ENCODE measurements around the gene GADL1. TPM values are rescaled to one million over a fixed set of nuclear protein-coding genes. Genes with fewer than 3 reads are reported as not detected.

The GADL1 gene
- total RNA-seq, 1 donor from 2014 or later: 3.3 TPM

DNA sequence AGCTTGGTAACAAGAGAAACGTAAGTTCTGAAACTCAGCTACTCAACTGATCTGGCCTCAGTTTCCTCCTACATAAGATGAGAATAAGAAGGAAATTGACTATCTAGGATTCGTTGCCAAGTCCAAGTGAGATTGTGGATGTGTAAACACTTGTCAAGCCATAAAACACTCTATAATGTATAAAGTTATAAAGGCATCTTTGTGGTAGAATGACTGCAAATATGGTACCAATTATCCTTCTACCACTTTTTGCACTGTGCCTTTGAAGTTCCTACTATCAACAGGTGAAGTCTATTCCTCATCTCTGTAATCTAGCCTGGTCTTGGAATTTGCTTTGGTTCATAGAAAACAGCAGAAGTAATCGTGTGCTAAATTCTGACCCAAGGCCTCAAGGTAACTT lies 138.2 kb downstream of the GADL1 start:
- DNase-seq: no peak

GRCh38 chr3:30754426-30754825 lies 140.0 kb downstream of the GADL1 start:
- peak; percentile 55 for DNase-seq

GRCh38 chr3:30753766-30754165 lies 140.7 kb downstream of the GADL1 start:
- no peak for DNase-seq

DNA sequence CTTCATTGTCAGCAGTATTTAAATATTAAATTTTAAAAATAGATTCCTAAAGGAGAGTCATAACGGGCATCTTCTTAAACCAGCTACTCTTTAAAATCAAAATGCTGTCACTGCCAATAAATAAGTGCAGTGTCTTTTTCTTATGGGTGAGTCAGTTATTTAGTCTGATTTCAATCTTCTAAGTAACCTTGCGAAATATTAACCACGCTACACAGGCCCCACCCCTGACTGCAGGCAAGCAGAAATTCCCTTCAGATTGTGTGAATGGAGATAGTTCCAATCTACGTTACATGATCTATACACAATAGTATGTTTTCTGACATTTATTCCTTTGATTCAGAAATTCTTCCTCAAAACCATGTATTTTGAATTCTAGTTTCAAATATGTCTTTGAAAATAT lies 141.5 kb downstream of the GADL1 start:
- DNase-seq: peak; percentile 29

DNA sequence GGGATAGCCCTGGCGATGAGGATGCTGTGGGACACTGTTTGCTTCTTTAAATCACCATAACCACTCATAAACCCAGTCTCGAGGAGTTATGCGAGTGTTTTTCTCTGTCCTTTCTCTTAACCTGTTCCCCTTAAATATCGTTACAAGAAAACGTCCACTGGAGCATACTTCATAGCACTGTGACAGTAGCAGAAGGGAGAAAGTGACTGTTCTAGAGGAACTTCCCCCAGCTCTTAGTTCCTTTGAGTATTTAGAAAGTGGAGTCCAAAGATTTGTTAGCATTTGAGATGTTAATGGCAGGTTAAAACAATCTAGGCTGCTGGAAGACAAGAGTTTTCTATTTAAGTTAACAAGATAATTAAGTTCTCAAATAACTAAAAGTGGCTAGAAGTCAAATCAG lies 142.0 kb downstream of the GADL1 start:
- no peak for DNase-seq

GRCh38 chr3:30751610-30752299 lies 142.7 kb downstream of the GADL1 start:
- no peak for DNase-seq

- no peak for DNase-seq
Observed at GRCh38 chr3:30750967-30751366, 143.5 kb downstream of the GADL1 start.

GRCh38 chr3:30749230-30749629 lies 145.2 kb downstream of the GADL1 start:
- DNase-seq: no peak

DNA sequence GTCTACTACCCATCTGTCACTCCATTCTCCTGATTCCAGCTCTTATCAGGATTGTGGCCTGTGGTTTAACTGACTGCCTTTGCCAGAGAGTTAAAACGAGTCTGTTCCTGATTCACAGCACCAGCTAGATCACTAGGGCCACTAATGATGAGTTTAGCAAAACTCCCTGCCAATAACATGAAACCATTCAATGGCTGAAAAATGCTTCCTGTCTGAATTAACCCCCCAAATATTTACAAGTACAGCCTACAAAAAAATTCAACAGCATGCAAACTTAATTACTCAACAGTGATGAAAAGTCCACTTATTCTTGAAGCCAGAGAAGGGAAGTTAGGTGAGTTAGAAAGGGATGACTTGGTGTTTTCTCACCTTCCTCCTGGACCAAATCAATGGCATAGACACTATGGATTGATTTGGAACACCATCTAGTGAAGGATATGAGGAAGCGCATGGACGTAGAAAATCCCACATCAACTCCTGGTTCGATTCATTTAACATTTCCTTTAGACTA lies 146.6 kb downstream of the GADL1 start:
- DNase-seq: no peak

- DNase-seq: no peak
Observed at GRCh38 chr3:30743641-30744317, 150.7 kb downstream of the GADL1 start.

DNA sequence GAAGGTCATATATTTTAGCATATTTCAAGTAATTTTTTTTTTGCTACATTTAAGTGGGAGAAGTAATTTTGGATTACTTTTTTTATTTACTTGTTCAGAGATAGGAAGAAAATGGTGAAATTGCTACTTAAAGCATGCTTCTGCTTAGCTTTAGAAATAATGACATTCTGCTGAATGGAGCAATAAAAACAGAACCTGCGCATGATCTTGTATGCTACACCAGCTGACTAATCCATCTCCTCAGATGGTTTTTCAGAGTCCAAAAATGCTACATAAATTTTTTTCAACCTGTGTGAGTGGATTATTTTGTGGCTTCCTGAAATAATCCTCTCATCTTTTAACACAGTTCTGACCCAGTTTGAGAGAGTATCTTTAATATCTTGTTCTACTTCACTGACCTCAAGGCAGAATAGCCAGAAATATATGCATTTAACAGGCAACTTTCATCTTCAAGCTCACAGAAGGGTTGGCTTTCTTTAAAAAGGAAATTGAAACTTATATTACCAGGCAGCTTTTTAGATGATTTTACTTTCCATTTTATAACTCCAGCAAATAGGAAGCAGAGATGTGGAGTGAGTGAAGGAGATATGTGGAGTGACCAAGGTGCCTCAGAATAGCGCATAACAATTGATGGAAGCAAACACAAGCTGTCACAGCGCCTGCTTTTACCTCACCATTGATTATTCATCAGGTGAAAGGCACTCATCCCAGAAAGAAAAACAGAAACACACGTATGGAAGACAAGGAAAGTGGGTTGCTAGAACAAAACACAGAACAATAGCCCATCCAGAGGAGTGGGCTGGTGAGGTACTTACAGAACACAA lies 151.5 kb downstream of the GADL1 start:
- DNase-seq: no peak

- no peak for DNase-seq
Observed at GRCh38 chr3:30741889-30742288, 152.6 kb downstream of the GADL1 start.

GRCh38 chr3:30738605-30739004 lies 155.9 kb downstream of the GADL1 start:
- DNase-seq: no peak

DNA sequence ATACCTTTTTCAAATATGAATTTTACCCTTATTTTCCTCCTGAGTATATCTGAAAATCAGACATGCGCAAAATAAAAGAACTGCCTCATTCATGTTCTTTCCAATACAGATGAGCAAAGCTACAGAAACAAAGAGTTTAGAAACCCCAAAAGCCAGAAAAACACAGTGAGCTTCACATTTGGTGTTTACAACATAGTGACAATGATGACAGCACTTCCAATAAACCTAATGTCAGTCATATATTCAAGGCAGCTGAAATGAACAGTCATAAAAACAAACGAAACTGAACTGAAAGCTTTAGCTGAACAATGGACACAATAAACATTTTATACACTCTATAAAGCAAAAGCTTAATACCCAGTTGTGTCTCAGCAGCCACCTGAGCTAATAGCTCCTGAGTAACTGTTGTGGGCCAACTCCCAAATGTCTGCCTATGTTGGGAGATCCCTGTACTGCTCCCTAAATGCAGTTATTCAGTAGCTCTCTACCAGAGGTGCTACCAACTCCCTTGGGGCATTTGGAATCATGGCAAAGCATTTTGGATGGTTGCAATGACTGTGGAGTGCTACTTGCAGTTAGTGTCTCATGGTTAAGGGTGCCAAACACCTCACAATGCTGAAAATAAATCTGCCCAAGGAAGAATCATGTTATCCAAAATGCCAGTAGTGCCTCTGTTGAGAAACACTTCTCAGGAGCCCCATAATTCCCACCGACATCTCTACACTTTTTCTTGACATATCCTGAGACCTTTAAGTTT lies 156.5 kb downstream of the GADL1 start:
- no peak for DNase-seq

DNA sequence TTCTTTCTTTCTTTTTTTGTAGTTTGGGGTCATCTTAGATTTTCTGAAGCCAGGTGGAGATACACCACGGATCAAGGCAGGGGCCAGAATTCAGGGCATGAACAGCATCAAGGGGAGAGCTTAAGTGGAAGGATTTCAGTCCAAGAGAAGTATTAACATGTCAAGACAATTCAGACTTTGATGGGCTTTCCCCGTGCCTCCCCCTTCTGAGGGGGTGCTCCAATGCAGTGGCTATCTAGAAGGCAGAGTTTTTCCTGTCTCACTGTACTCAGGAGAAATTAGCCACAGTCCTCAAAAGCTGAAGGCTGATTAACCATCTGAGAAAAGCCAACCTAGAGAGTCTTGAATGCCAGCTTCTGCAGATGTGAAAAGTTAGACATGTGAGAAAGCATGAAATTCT lies 160.8 kb downstream of the GADL1 start:
- no peak for DNase-seq

DNA sequence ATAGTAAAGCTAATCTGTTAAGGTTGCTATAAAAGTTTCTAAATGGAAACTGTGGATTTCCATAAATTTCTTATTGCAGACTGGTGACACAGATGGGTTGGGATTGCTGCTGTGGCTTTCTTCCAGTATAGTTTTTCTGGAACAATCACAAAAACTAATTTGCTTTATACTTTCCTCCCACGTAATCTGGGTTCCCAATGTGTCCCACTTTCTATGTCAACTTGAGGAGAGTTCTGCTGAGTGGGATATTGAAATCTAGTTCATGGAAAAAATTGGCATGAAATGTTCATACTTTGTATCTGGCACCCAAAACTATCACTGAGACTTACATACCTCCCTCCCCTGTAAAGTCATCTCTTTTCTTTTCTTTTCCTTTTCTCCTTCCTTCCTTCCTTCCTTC lies 161.3 kb downstream of the GADL1 start:
- no peak for DNase-seq

DNA sequence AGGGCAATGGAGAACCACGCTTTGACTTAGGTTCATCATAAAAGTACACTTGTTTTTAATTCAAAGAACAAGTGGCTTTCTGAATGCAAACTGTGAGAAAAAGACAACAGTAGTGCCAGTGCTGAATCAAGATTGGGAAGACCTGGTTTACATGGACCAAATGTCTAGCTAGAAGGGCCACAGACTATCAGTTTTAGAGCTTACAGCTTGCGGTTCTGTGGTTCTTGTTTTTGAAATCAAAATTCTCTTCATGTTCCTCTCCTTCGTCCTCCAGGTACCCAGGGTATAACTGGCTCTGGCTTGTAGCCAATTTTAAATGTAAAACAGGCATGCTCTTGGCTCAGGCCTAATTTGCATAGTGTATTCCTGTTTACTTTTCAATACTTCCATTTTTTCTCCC lies 163.5 kb downstream of the GADL1 start:
- no peak for DNase-seq

DNA sequence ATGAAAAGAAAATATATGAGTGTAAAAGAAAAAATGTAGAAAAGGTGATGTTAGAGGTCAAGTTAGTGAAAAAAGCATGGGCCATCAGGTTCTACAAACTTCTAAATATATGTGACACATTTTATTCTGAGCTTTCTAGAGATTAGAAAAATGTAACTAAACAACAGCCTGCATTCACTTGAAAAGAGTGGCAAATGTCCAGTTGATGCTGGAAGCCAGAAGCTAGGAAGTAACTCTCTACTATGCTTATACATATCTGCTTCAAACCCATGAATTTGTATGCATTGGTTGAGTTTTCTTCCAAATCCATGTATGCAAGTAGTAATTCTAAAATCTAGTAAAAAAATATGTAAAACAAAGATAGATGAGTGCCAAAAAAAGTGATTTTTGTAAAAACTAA lies 164.5 kb downstream of the GADL1 start:
- no peak for DNase-seq

GRCh38 chr3:30729512-30729911 lies 164.9 kb downstream of the GADL1 start:
- no peak for DNase-seq

- no peak for DNase-seq
Observed at GRCh38 chr3:30728143-30728542, 166.3 kb downstream of the GADL1 start.

GRCh38 chr3:30724863-30725262 lies 169.6 kb downstream of the GADL1 start:
- no peak for DNase-seq

- DNase-seq: no peak
Observed at GRCh38 chr3:30723211-30723610, 171.2 kb downstream of the GADL1 start.

DNA sequence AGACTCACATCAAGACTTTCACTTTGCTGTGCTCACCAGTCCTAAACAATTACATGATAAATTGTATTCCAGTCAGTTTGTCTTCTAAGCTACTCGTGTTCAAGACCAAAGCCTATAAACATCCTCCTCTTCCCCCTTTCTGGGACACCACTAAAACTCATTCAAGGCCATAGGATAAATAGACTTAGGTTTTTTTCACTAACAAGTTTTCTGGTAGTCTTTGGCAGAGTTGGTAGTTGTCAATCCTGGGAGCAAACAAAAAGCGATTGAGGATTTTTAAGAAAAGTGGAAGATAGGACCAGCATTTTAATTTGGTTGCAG lies 173.2 kb downstream of the GADL1 start:
- DNase-seq: no peak

Data from skin of body (tissue), 2 donors.